ENCODE results near the gene RNF135. TPM values are rescaled to one million over a fixed set of nuclear protein-coding genes. Genes with fewer than 3 reads are reported as not detected.

RNF135 gene
- total RNA-seq, 4 donors from 2014 or later = 18.2 to 22.3 (median 20.3) TPM

- Histone ChIP-seq H3K9me3 (no peaks in the 10 kb centered on the region), H3K27ac (no peak overlapping the region), H3K36me3 (peaks cover 0 to 23% of the 10 kb centered on the region in 2 donors), H3K4me3 (no peak overlapping the region), H3K4me1 (peaks cover 0 to 6% (median 3%) of the 10 kb centered on the region in 3 donors), H3K27me3 (no peaks in the 10 kb centered on the region)
- TF ChIP-seq EP300 (IDR thresholded peaks at IDR 0.05) = no peak
- TF ChIP-seq POLR2A (IDR thresholded peaks at IDR 0.05) = no peak
- no peak for TF ChIP-seq CTCF (IDR thresholded peaks at IDR 0.05)
- no peak for TF ChIP-seq POLR2AphosphoS5 (IDR thresholded peaks at IDR 0.05)
- no peak for ATAC-seq
These were observed 77.3 kb downstream of the RNF135 start for GRCh38 chr17:31048142-31048541.

- no peak overlapping the region for H3K27ac ChIP-seq
- H3K4me3 ChIP-seq = no peak overlapping the region
- peaks cover 0 to 6% (median 3%) of the 10 kb centered on the region in 3 donors for H3K4me1 ChIP-seq
- H3K27me3 ChIP-seq = no peaks in the 10 kb centered on the region
- ATAC-seq = no peak
- no peaks in the 10 kb centered on the region for H3K9me3 ChIP-seq
- TF ChIP-seq EP300 (IDR thresholded peaks at IDR 0.05) (no peak), POLR2A (IDR thresholded peaks at IDR 0.05) (no peak), CTCF (IDR thresholded peaks at IDR 0.05) (no peak), POLR2AphosphoS5 (IDR thresholded peaks at IDR 0.05) (no peak)
- H3K36me3 ChIP-seq = peaks cover 0 to 23% of the 10 kb centered on the region in 2 donors
These were observed 77.9 kb downstream of the RNF135 start for GRCh38 chr17:31048780-31049179.

Small RNAs within 50 kb of the gene (small RNA-seq; reads per million reads assigned to genes)
- gene AC138207.3 (0 reads per million in 4 donors), gene RN7SL138P (0 reads per million in 4 donors)

Other genes with a start within 250 kb of the RNF135 start
- gene CRLF3, start 146.3 kb upstream of the RNF135 start, total RNA-seq = 10 to 100 TPM in 3 of 4 donors, 1 to 10 TPM in 1; 7.0 to 18.4 (median 11.4) TPM
- gene ATAD5, start 139.1 kb upstream of the RNF135 start, total RNA-seq = 1 to 10 TPM in 1 of 4 donors, under 1 TPM in 3; 0.47 to 1.7 (median 0.86) TPM
- 10 to 100 TPM in 1 of 4 donors, 1 to 10 TPM in 3; 4.8 to 14.9 (median 7.5) TPM for gene TEFM, start 64.8 kb upstream of the RNF135 start, total RNA-seq
- gene ADAP2, start 49.1 kb upstream of the RNF135 start, total RNA-seq = 10 to 100 TPM; 10.6 to 20.9 (median 12.6) TPM
- 10 to 100 TPM; 41.7 to 69.9 (median 54.4) TPM for gene NF1, start 123.9 kb downstream of the RNF135 start, total RNA-seq